HG03432 (cell line): ENCODE results near the gene PEX3.
"Not testable (repeated sequence)": the region's sequence is repeated elsewhere in the genome, so short reads cannot be mapped to it uniquely, and the experiment has no call there.

Source experiments
- ATAC-seq: cut with Tn5 transposase; IDR thresholded peaks from one replicate; pipeline ENCODE4 v1.9.1; 2021; ENCODE audit warnings: mild to moderate bottlenecking, moderate library complexity; ENCODE audit not compliant: unreplicated experiment

PEX3 gene

GRCh38 chr6:143443096-143443495, 7.5 kb upstream of the PEX3 start:
- no peak for ATAC-seq

- not testable (repeated sequence) for ATAC-seq
Measured at GRCh38 chr6:143447865-143448264, 2.7 kb upstream of the PEX3 start.

GRCh38 chr6:143449082-143449713, 1.4 kb upstream of the PEX3 start:
- ATAC-seq, result no peak

- peak; percentile 8 for ATAC-seq
Measured at GRCh38 chr6:143449714-143450452, 722 bp upstream of the PEX3 start.

GRCh38 chr6:143451531-143451930, 926 bp downstream of the PEX3 start:
- ATAC-seq, result no peak

- no peak for ATAC-seq
Measured at GRCh38 chr6:143457563-143458359, 7.2 kb downstream of the PEX3 start.

- ATAC-seq, result no peak
Measured at GRCh38 chr6:143465546-143465945, 14.9 kb downstream of the PEX3 start.

- no peak for ATAC-seq
Measured at GRCh38 chr6:143468026-143468425, 17.4 kb downstream of the PEX3 start.

- not testable (repeated sequence) for ATAC-seq
Measured at GRCh38 chr6:143468823-143469222, 18.2 kb downstream of the PEX3 start.

GRCh38 chr6:143471822-143472221, 21.2 kb downstream of the PEX3 start:
- ATAC-seq, result no peak

GRCh38 chr6:143476545-143476944, 25.9 kb downstream of the PEX3 start:
- ATAC-seq, result no peak

- no peak for ATAC-seq
Measured at GRCh38 chr6:143478479-143479062, 28.0 kb downstream of the PEX3 start.

- no peak for ATAC-seq
Measured at GRCh38 chr6:143482593-143482992, 32.0 kb downstream of the PEX3 start.

GRCh38 chr6:143485967-143486366, 35.4 kb downstream of the PEX3 start:
- ATAC-seq, result no peak

- no peak for ATAC-seq
Measured at GRCh38 chr6:143486752-143487151, 36.1 kb downstream of the PEX3 start.

- no peak for ATAC-seq
Measured at GRCh38 chr6:143490244-143490643, 39.6 kb downstream of the PEX3 start.

GRCh38 chr6:143490775-143491174, 40.2 kb downstream of the PEX3 start:
- ATAC-seq, result no peak

- ATAC-seq, result no peak
Measured at GRCh38 chr6:143496974-143497373, 46.4 kb downstream of the PEX3 start.

GRCh38 chr6:143498428-143498827, 47.8 kb downstream of the PEX3 start:
- no peak for ATAC-seq

GRCh38 chr6:143501851-143502250, 51.2 kb downstream of the PEX3 start:
- no peak for ATAC-seq

GRCh38 chr6:143504369-143504768, 53.8 kb downstream of the PEX3 start:
- no peak for ATAC-seq
